ENCODE results near the gene TRIM47.
"Not testable (repeated sequence)": the region's sequence is repeated elsewhere in the genome, so short reads cannot be mapped to it uniquely, and the experiment has no call there.

The TRIM47 gene

DNA sequence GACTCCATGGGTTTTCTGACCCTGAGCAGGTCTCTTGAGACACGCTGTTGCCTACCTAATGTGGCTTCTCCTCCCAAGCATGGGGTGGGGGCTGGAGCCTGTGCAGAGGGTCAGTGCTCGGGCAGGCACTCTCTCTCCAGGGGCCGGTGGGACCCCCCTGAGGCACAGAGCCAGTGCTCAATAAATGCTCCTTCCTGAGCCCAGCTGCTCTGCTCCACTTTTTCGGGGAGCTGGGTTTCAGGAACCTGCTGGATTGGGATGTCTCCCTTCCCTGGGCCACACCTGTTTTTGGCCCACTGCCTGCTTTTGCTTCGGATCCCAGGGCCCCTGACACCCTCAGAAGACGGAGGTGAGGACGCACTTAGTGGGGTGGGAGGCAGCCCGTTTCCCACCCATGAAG, 19.7 kb upstream of the TRIM47 start:
- H3K27me3 Mint-ChIP-seq = no peaks in the 10 kb centered on the region
- H3K27ac Mint-ChIP-seq = no peak overlapping the region
- H3K4me1 Mint-ChIP-seq = peaks cover 19% of the 10 kb centered on the region
- H3K36me3 Mint-ChIP-seq = peaks cover 5% of the 10 kb centered on the region
- peak overlapping the region; percentile 74 for H3K4me3 Mint-ChIP-seq
- no peaks in the 10 kb centered on the region for H3K9me3 Mint-ChIP-seq

DNA sequence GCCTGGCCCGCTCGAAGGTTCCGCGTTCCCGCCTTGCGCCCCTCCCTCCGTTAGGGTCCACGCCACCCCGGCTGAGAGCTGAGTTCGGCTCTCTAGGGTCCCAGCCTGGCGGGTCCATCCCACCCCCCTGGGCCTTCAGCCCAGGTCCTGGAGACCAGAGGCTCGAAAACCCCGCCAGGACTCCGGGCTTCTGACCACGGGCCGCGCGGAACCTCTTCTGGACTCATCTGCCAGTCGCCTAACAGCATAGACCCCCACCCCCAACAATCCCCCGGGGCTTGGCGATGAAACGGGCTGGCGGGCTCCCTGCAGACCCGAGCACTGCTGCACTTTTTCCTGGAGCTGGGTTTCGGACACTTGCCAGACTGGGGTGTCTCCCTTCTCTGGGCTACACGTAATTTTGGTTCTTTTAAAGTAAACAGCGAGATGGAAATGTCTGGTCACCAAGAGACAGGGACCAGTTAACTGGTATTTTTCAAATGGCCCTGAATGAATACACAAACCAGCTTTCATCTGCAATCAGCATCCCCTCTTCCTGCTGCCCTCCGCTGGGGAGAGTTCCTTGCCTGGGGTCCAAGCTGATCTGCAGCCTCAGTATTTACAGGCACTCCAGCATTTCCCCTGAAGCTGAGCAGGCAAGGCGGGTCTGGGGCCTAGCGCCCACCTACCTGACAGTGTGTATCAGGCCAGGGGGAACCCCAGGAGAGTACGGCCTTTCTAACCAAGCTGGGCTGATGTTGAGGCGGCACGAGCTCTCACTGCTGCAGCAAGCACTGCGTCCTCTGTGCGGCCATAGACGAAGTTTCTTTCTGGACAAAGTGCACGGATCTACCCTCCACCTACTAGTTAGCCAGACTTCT, 19.0 kb upstream of the TRIM47 start:
- Mint-ChIP-seq H3K27ac (peak overlapping the region; percentile 41), H3K4me1 (peaks cover 19% of the 10 kb centered on the region), H3K9me3 (no peaks in the 10 kb centered on the region), H3K4me3 (peak overlapping the region; percentile 74), H3K36me3 (peaks cover 5% of the 10 kb centered on the region), H3K27me3 (no peaks in the 10 kb centered on the region)

DNA sequence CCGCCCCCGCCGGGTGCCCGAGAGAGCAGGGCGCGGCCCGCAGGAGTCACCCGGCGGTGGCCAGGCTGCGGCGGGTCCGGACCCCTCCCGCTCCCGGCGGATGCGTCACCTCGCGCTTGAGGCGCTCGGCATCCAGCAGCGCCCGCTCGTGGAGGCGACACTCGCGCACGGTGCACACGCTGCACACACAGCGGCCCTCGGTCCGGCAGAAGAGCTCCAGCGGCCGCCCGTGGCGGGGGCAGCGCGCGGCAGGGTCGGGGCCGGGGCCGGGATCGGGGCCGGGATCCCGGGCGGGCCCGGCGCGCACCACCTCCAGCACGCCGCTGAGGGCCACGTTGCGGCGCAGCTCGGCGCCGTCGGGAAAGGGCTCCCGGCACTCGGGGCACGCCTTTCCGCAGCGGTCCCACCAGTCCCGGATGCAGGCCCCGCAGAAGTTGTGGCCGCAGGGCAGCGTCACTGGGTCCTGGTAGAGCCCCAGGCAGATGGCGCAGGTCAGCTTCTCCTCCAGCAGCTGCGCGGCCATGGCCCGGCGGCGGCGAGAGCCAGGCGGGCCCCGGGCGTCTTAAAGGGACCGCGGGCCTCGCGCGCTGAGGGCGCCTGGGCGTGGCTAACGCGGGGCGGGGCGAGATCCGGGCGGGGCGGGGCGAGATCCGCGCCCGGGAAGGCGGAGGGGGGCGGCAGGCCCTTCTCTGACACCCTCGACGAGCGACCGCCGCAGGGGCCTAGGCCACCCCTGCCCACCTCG, 18.2 kb upstream of the TRIM47 start, which contains the start of gene TRIM65:
TSS of gene TRIM65 (minus strand) at position 537 of the 745 bp plus-strand sequence. CDS start at position 523, 14 bp downstream.
- no peaks in the 10 kb centered on the region for H3K27me3 Mint-ChIP-seq
- peak within 1 kb of the TSS; percentile 81 for H3K4me3 Mint-ChIP-seq
- peak within 1 kb of the TSS; percentile 70 for H3K27ac Mint-ChIP-seq
- H3K36me3 Mint-ChIP-seq = peaks cover 5% of the 10 kb centered on the region
- H3K9me3 Mint-ChIP-seq = no peaks in the 10 kb centered on the region
- peaks cover 19% of the 10 kb centered on the region for H3K4me1 Mint-ChIP-seq

DNA sequence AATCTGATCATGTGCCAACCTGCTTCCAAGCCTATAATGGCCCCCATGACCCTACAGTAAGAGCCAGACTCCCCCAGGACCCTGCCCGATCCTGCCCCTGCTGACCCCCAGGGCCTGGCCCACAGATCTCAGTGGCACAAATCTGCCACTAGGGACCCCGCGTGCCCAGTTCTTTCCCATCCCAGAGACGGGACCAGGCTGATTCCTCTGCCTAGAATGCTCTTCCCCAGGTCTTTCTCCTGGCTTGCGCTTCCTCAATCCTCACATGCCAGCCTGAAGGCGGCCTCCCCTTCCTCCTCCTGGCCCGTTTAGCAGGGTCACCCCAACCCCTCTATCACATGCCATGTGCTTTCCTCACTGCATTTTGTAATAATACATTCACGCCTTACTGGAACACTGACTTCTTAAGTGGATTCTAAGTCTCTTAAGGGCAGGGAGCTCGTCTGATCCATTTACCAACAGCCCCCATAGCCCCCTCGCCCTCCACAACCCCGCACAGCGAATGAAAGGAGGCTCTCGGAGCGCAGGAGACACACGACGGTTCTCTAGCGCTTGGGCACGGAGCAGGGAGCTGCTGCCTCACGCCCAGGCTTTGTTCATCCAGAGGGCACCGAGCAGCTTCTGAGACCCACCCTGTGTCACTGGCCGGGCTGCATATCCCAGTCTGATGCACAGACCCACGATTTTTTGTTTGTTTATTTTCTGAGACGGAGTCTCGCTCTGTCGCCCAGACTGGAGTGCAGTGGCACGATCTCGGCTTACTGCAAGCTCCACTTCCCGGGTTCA, 17.2 kb upstream of the TRIM47 start:
- peak overlapping the region; percentile 81 for H3K4me3 Mint-ChIP-seq
- H3K36me3 Mint-ChIP-seq = peaks cover 5% of the 10 kb centered on the region
- H3K9me3 Mint-ChIP-seq = no peaks in the 10 kb centered on the region
- no peaks in the 10 kb centered on the region for H3K27me3 Mint-ChIP-seq
- H3K4me1 Mint-ChIP-seq = peaks cover 19% of the 10 kb centered on the region
- H3K27ac Mint-ChIP-seq = peak overlapping the region; percentile 38

DNA sequence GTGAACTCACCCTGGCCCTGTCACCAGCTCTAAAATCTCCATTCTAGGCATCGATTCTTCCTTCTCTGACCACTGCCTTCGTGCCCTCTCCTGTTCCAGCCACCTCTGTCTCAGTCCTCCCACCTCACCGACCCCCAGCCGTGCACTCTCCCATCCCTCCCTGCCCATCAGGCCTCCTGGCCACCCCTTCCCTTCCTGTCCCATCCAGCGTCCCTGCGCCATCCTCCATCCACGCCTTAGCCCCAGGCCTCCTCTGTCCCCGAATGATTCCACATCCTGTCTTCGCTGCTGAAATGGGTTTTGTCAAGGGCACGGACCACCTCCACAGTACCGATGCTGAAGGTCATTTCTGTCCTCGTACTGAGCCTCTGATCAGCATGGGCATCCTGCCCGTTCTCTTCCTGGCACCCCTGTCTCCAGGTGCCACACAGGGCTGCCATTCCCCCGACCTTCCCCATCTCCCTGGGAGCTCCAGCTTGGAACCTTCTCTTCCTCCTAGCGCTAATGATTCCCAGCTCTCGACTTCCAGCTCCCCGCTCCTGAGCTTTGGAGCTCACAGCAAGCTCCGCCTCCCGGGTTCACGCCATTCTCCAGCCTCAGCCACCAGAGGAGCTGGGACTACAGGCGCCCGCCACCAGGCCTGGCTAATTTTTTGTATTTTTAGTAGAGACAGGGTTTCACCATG, 15.8 kb upstream of the TRIM47 start:
- no peaks in the 10 kb centered on the region for H3K27me3 Mint-ChIP-seq
- H3K36me3 Mint-ChIP-seq = peaks cover 3% of the 10 kb centered on the region
- no peaks in the 10 kb centered on the region for H3K9me3 Mint-ChIP-seq
- peak overlapping the region; percentile 69 for H3K27ac Mint-ChIP-seq
- H3K4me3 Mint-ChIP-seq = peak overlapping the region; percentile 9
- peaks cover 19% of the 10 kb centered on the region for H3K4me1 Mint-ChIP-seq

DNA sequence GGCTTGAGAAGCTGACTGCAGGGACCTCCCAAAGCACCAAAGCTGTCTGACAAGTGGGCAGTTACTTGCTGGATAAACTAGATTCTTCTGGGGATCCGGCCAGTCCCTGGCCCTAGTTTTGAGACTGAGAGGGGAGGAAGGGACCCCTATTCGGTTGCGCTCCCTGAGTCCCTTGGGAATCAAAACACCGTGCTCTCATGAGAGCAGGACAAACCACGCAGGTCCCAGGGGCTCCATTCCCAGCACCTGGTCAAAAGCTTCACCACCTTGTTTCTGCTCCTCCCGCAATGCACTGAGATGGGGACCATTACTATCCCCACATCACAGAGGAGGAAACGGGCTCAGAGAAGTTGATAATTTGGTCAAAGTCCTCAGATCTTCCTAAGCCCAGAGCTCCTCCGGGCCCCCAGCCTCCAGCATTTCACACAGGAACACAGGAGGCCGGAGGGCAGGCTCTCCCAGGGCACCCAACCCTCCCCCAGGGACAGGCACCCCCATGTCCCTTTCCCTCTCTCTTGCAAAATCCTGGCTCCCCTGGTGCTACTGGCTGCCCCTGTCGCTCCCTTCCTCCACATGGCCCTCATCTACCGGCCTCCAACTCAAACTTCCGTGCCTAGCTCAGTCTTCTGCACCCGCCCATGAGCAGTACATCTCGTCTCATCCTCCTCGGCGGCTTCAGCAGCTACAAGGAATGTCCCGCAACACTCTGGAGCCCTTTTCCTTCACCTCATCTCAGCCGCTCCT, 15.1 kb upstream of the TRIM47 start:
- Mint-ChIP-seq H3K27ac (peak overlapping the region; percentile 69), H3K4me3 (peak overlapping the region; percentile 9), H3K4me1 (peaks cover 19% of the 10 kb centered on the region), H3K27me3 (no peaks in the 10 kb centered on the region), H3K36me3 (no peaks in the 10 kb centered on the region), H3K9me3 (no peaks in the 10 kb centered on the region)

DNA sequence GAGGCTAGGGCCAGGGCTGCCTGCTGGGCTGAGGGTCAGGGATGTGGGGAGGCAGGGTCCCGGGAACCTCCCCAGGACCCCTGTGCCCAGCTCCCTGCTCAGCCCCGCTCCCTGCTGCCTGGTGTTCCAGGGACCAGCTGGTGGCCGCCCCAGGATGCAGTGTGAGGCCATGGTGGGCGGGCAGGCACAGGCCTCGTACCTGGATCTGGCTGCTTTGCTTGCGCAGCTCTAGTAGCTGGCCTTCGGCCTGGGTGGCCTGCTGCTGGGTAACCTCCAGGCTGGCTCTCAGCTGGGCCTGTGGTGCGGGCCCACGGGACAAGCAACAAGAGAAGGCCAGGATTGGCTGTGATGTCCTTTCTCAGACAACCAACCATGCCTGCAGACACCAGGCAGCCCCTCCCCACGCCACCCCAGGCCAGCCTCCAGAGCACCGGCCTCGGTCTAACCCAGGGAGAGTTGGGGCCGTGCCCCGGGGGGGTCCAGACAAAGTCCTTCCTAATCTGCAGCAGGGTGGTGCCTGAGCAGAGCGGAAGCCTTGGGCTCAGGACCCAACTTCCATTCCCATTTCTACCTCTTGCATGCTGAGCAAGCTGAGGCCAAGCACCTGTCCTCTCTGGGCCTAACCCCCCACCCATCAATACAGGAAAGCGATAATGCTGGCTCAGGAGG, 14.3 kb upstream of the TRIM47 start:
- H3K9me3 Mint-ChIP-seq = no peaks in the 10 kb centered on the region
- no peaks in the 10 kb centered on the region for H3K27me3 Mint-ChIP-seq
- H3K4me1 Mint-ChIP-seq = peaks cover 19% of the 10 kb centered on the region
- H3K36me3 Mint-ChIP-seq = no peaks in the 10 kb centered on the region
- H3K4me3 Mint-ChIP-seq = no peak overlapping the region
- H3K27ac Mint-ChIP-seq = no peak overlapping the region

DNA sequence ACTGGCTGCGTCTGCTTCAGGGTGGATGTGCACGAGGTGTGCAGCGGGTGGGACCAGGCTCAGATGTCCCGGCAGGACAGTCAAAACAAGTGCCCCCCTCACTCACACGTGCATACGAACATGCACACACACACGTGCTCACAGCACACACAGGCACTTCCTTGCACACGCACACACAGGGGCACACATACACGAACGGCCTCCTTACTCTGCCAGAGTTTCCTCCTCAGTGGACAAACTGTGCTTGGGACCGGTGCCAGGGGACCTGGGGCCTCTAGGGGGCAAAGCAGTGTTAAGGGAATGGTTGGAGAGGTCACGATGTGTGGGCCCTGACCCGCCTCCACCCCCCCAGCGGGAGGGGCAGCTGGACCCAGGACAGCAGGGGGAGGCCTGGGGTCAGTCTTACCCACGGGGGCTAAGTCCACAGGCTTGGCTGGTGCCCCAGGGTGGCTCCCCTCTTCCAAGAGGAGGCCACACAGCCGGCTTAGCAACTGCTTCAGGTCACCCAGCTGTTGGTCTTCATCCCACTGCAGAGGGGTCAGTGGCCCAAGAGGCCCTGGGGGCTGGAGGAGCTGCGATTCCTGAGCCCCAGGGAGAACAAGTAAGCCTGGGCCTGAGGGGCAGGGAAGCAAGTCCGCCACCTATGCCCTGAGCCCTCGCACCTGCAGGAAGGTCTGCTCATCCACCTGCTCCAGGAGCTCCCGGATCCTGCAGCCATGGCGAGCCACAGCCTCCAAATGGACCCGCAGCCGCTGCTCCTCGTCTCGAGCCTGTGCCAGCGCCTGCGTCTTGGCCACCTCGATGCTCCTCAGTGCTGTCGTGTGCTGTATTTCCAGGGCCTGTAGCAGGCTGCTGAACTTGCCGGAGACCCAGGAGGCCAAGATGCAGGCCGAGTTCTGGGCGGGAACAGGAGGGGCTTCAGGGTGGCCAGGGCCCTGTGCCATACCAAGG, 13.5 kb upstream of the TRIM47 start:
- H3K4me1 Mint-ChIP-seq = peaks cover 19% of the 10 kb centered on the region
- no peaks in the 10 kb centered on the region for H3K27me3 Mint-ChIP-seq
- H3K9me3 Mint-ChIP-seq = no peaks in the 10 kb centered on the region
- no peak overlapping the region for H3K27ac Mint-ChIP-seq
- H3K4me3 Mint-ChIP-seq = no peak overlapping the region
- H3K36me3 Mint-ChIP-seq = no peaks in the 10 kb centered on the region

DNA sequence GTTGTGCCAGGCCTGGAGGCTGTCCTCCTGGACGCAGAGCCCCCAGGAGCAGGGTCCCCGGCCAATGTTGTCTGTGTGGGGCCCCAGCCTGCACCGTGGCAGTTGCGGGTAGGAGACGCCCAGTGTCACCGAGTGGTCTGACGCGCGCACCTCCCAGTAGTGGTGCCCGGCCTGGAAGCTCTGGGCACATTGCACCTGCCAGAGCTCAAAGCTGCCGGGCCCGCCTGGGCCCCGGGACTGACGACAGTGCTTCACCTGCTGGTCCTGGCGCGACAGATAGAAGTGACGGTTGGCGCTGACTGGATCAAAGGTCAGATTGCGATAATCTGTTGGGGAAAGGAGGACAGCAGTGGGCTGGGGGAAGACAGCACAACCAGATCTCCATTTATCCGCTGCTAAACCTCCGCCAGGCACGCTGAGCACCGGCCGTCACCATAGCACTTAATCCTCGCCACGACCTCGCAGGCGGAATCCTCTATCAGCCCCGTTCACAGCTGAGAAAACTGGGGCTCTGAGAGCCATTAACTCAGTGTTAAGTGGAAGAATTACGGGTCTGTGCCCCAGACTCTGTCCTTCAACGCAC, 12.7 kb upstream of the TRIM47 start:
- no peak overlapping the region for H3K4me3 Mint-ChIP-seq
- H3K27ac Mint-ChIP-seq = no peak overlapping the region
- peaks cover 19% of the 10 kb centered on the region for H3K4me1 Mint-ChIP-seq
- H3K9me3 Mint-ChIP-seq = no peaks in the 10 kb centered on the region
- H3K27me3 Mint-ChIP-seq = no peaks in the 10 kb centered on the region
- no peaks in the 10 kb centered on the region for H3K36me3 Mint-ChIP-seq

DNA sequence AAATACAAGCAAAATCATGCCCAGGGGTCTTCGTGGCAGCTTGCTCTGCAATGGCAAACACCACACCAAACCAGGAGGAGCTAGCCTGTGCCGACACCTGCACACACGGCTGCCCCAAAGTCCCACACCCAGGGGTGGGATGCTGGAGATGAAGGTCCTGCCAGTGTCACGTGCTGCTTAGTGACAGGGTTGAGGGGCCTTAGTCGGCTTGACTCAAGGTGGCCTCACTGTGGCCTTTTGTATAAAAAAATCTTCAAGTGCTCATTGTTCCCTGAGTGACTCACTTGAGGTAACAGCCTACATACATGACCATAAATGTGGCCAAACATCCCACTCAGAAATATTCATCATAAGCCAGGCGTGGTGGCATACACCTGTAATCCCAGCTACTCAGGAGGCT, 11.1 kb upstream of the TRIM47 start:
- H3K4me1 Mint-ChIP-seq = peaks cover 8% of the 10 kb centered on the region
- no peak overlapping the region for H3K4me3 Mint-ChIP-seq
- no peaks in the 10 kb centered on the region for H3K27me3 Mint-ChIP-seq
- no peaks in the 10 kb centered on the region for H3K9me3 Mint-ChIP-seq
- no peak overlapping the region for H3K27ac Mint-ChIP-seq
- no peaks in the 10 kb centered on the region for H3K36me3 Mint-ChIP-seq

DNA sequence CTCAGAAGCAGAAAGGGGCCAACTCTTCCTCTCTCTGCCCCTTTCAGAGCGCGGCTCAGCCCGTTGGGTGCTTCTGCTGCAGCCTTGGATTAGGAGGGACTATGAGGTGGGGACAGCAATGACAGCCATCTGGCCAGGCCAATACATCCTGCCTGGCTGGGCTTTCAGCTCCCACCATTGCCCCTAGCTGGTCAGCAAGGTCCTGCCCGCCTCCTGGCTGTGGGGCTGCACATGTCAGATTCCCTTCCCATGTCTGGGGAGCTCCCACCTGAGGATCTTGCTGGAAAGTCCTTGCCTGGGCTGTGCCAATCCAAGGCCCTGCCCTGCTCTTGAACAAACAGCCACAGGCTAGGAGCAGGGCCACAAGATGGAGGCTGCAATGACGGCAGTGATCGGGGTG, 10.1 kb upstream of the TRIM47 start:
- no peaks in the 10 kb centered on the region for H3K9me3 Mint-ChIP-seq
- no peaks in the 10 kb centered on the region for H3K27me3 Mint-ChIP-seq
- H3K27ac Mint-ChIP-seq = peak overlapping the region; percentile 62
- H3K36me3 Mint-ChIP-seq = no peaks in the 10 kb centered on the region
- H3K4me1 Mint-ChIP-seq = no peaks in the 10 kb centered on the region
- H3K4me3 Mint-ChIP-seq = no peak overlapping the region

DNA sequence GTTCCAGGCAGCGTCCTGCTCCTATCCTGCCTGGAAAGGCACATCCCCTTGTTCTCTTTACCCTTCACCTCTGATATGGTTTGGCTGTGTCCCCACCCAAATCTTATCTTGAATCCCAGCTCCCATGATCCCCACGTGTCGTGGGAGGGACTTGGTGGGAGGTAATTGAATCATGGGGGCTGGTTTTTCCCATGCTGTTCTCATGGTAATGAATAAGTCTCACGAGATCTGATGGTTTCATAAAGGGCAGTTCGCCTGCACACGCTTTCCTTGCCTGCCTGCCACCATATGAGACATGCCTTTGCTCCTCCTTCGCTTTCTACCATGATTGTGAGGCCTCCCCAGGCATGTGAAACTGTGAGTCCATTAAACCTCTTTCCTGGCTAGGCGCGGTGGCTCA, 7.5 kb upstream of the TRIM47 start:
- not testable (repeated sequence) for H3K9me3 Mint-ChIP-seq, H3K4me1 Mint-ChIP-seq, H3K4me3 Mint-ChIP-seq, H3K27ac Mint-ChIP-seq, H3K27me3 Mint-ChIP-seq, H3K36me3 Mint-ChIP-seq

DNA sequence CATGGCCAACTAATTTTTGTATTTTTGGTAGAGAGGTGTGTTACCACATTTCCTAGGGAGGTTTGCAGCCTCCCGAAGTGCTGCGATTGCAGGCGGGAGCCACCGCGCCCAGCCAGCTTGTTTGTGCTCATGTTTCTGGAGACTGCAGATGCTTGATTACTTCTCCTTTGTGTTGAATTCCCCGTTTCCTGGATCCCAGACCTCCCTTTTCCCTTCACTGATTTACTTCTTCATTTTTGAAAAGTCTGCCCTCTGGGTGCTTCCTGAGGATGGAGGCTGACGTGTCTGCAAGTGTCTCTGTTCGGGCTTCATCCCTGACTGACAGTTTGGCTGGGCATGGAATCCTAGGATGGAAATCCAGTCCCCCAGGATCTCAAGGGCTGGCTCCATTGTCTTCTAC, 7.0 kb upstream of the TRIM47 start:
- Mint-ChIP-seq H3K4me3 (no peak overlapping the region), H3K36me3 (no peaks in the 10 kb centered on the region), H3K9me3 (no peaks in the 10 kb centered on the region), H3K27me3 (no peaks in the 10 kb centered on the region), H3K27ac (no peak overlapping the region), H3K4me1 (peaks cover 7% of the 10 kb centered on the region)
